ENCODE data around the gene DDX46. TPM values are rescaled to one million over a fixed set of nuclear protein-coding genes. Genes with fewer than 3 reads are reported as not detected.
"Not testable (repeated sequence)": the region's sequence is repeated elsewhere in the genome, so short reads cannot be mapped to it uniquely, and the experiment has no call there.

The DDX46 gene
- total and polyA plus RNA-seq, 2 donors (not counting 1 experiment from before 2014, with no cell fraction given): 15.4 to 80.9 TPM

DNA sequence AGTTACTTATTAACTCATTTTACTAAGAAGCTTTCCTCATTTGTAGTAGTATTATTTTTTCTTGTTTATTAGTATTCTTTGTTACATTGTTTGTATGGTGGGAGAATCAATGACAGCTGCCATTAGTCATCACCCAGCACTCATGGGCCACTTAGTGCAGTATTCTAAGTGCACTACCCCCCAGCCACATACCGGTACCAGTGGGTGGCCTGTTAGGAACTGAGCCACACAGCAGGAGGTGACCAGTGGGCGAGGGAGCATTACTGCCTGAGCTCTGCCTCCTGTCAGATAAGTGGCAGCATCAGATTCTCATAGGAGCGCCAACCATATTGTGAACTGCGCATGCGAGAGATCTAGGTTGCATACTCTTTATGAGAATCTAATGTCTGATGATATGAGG is 44.5 kb upstream of the DDX46 start:
- 100% methylated on average over 2 of the region's 5 CpGs for WGBS (ENCODE audit: insufficient coverage)
- Histone ChIP-seq H3K36me3 (replicated peaks in 1 of 2; ENCODE audit: control extremely low read depth in 1 of 2, control insufficient read depth in 1 of 2, extremely low read depth in 1 of 2, insufficient read depth in 2 of 2, low read length in 1 of 2) (peaks cover 6 to 31% of the 10 kb centered on the region in 2 experiments), H3K4me1 (ENCODE audit: control insufficient read depth in 2 of 2, insufficient read depth in 2 of 2, low read length in 2 of 2) (no peaks in the 10 kb centered on the region), H4K20me1 (ENCODE audit: control insufficient read depth, insufficient read depth, low read length, poor library complexity, severe bottlenecking) (no peaks in the 10 kb centered on the region), H2AFZ (ENCODE audit: insufficient read depth, low read depth, low read length, poor library complexity, severe bottlenecking) (no peak overlapping the region), H3K79me2 (ENCODE audit: control insufficient read depth, insufficient read depth, low read length) (no peaks in the 10 kb centered on the region), H3K4me3 (ENCODE audit: control extremely low read depth in 1 of 5, extremely low read depth in 1 of 5, insufficient read depth in 1 of 5, low read depth in 2 of 5, low read length in 4 of 5) (no peak overlapping the region), H3K27me3 (replicated peaks in 1 of 4; ENCODE audit: control extremely low read depth in 1 of 4, control insufficient read depth in 3 of 4, insufficient read depth in 4 of 4, low read length in 3 of 4) (no peaks in the 10 kb centered on the region), H3K9me3 (ENCODE audit: control extremely low read depth in 1 of 3, control insufficient read depth in 2 of 3, insufficient read depth in 1 of 3, low read length in 2 of 3) (no peaks in the 10 kb centered on the region), H3K9ac (ENCODE audit: low read length) (no peak overlapping the region), H3K27ac (ENCODE audit: low read length in 2 of 2) (no peak overlapping the region), H3K4me2 (replicated peaks; ENCODE audit: low read depth, low read length, poor library complexity, severe bottlenecking) (no peak overlapping the region)
- ATAC-seq (ENCODE audit: low read depth) (no peak), DNase-seq (no peak)
- Mint-ChIP-seq H3K27me3 (no peaks in the 10 kb centered on the region), H3K4me3 (no peak overlapping the region), H3K4me1 (no peaks in the 10 kb centered on the region), H3K27ac (no peak overlapping the region), H3K9me3 (ENCODE audit: insufficient read depth) (no peaks in the 10 kb centered on the region)
- ChIA-PET POLR2A (no interaction called here), CTCF (interaction anchor here (0.8 kb wide), 1 partner anchor 191 kb away, joined by 3 read pairs; no protein-coding TSS in a partner anchor)
- intact Hi-C loops (cut with micrococcal nuclease): no loop called here
- TF ChIP-seq, protein P1, sequence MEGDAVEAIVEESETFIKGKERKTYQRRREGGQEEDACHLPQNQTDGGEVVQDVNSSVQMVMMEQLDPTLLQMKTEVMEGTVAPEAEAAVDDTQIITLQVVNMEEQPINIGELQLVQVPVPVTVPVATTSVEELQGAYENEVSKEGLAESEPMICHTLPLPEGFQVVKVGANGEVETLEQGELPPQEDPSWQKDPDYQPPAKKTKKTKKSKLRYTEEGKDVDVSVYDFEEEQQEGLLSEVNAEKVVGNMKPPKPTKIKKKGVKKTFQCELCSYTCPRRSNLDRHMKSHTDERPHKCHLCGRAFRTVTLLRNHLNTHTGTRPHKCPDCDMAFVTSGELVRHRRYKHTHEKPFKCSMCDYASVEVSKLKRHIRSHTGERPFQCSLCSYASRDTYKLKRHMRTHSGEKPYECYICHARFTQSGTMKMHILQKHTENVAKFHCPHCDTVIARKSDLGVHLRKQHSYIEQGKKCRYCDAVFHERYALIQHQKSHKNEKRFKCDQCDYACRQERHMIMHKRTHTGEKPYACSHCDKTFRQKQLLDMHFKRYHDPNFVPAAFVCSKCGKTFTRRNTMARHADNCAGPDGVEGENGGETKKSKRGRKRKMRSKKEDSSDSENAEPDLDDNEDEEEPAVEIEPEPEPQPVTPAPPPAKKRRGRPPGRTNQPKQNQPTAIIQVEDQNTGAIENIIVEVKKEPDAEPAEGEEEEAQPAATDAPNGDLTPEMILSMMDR (IDR thresholded peaks at IDR 0.05): no peak
- TF ChIP-seq EZH2 (IDR thresholded peaks at IDR 0.05; ENCODE audit: borderline replicate concordance, insufficient read depth, low read depth, low read length, poor library complexity, severe bottlenecking): no peak

DNA sequence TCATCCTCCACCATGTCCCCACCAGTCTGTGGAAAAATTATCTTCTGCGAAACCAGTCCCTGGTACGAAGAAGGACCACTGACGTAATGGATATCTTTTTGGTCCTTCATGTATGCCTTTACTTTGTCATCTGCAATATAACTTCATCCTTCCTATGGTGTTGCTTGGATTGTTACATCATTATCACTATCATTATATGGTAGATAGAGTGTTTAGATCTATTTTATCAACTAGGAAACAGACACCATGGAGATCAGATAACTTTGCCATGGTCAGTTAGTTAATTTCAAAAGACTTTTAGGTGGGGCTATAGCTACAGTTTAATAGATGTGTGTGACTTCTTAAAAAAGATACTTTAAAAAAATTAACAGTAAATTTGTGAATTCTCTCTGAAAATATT is 44.0 kb upstream of the DDX46 start:
- TF ChIP-seq EZH2 (IDR thresholded peaks at IDR 0.05; ENCODE audit: borderline replicate concordance, insufficient read depth, low read depth, low read length, poor library complexity, severe bottlenecking): no peak
- TF ChIP-seq, protein P1 (IDR thresholded peaks at IDR 0.05): no peak
- Histone ChIP-seq H3K27me3 (replicated peaks in 1 of 4; ENCODE audit: control extremely low read depth in 1 of 4, control insufficient read depth in 3 of 4, insufficient read depth in 4 of 4, low read length in 3 of 4) (no peaks in the 10 kb centered on the region), H3K4me1 (ENCODE audit: control insufficient read depth in 2 of 2, insufficient read depth in 2 of 2, low read length in 2 of 2) (no peaks in the 10 kb centered on the region), H3K36me3 (replicated peaks in 1 of 2; ENCODE audit: control extremely low read depth in 1 of 2, control insufficient read depth in 1 of 2, extremely low read depth in 1 of 2, insufficient read depth in 2 of 2, low read length in 1 of 2) (peaks cover 8 to 32% of the 10 kb centered on the region in 2 experiments), H3K9me3 (ENCODE audit: control extremely low read depth in 1 of 3, control insufficient read depth in 2 of 3, insufficient read depth in 1 of 3, low read length in 2 of 3) (no peaks in the 10 kb centered on the region), H3K27ac (ENCODE audit: low read length in 2 of 2) (no peak overlapping the region), H3K79me2 (ENCODE audit: control insufficient read depth, insufficient read depth, low read length) (no peaks in the 10 kb centered on the region), H4K20me1 (ENCODE audit: control insufficient read depth, insufficient read depth, low read length, poor library complexity, severe bottlenecking) (no peaks in the 10 kb centered on the region), H3K9ac (ENCODE audit: low read length) (no peak overlapping the region), H3K4me2 (replicated peaks; ENCODE audit: low read depth, low read length, poor library complexity, severe bottlenecking) (no peak overlapping the region), H2AFZ (ENCODE audit: insufficient read depth, low read depth, low read length, poor library complexity, severe bottlenecking) (no peak overlapping the region), H3K4me3 (ENCODE audit: control extremely low read depth in 1 of 5, extremely low read depth in 1 of 5, insufficient read depth in 1 of 5, low read depth in 2 of 5, low read length in 4 of 5) (no peak overlapping the region)
- ATAC-seq (ENCODE audit: low read depth) (no peak), DNase-seq (no peak)
- ChIA-PET POLR2A (no interaction called here), CTCF (interaction anchor here (0.8 kb wide), 1 partner anchor 191 kb away, joined by 3 read pairs; no protein-coding TSS in a partner anchor)
- Mint-ChIP-seq H3K4me3 (no peak overlapping the region), H3K27ac (no peak overlapping the region), H3K9me3 (ENCODE audit: insufficient read depth) (no peaks in the 10 kb centered on the region), H3K4me1 (no peaks in the 10 kb centered on the region), H3K27me3 (no peaks in the 10 kb centered on the region)
- intact Hi-C loops (cut with micrococcal nuclease): no loop called here
- no CpG with 5 or more reads among the region's 3 CpGs for WGBS (ENCODE audit: insufficient coverage)

DNA sequence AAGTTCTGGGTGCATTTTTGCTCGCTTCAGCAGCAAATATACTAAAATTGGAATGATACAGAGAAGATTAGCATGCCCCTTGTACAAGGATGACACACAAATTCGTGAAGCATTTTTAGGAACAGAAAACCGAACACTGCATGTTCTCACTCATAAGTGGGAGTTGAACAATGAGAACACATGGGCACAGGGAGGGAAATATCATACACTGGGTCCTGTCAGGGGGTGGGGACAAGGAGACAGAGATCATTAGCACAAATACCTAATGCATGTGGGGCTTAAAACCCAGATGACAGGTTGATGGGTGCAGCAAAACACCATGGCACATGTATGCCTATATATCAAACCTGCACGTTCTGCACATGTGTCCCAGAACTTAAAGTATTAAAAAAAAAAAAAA is 43.1 kb upstream of the DDX46 start:
- H2AFZ ChIP-seq (ENCODE audit: insufficient read depth, low read depth, low read length, poor library complexity, severe bottlenecking); intact Hi-C loops (cut with micrococcal nuclease); H3K27me3 ChIP-seq (replicated peaks in 1 of 4; ENCODE audit: control extremely low read depth in 1 of 4, control insufficient read depth in 3 of 4, insufficient read depth in 4 of 4, low read length in 3 of 4); CTCF ChIA-PET; H3K4me1 ChIP-seq (ENCODE audit: control insufficient read depth in 2 of 2, insufficient read depth in 2 of 2, low read length in 2 of 2); H3K27ac ChIP-seq (ENCODE audit: low read length in 2 of 2); ATAC-seq (ENCODE audit: low read depth); DNase-seq; H3K9ac ChIP-seq (ENCODE audit: low read length); H3K79me2 ChIP-seq (ENCODE audit: control insufficient read depth, insufficient read depth, low read length); POLR2A ChIA-PET; H3K4me3 ChIP-seq (ENCODE audit: control extremely low read depth in 1 of 5, extremely low read depth in 1 of 5, insufficient read depth in 1 of 5, low read depth in 2 of 5, low read length in 4 of 5); H3K4me1 Mint-ChIP-seq; H3K4me3 Mint-ChIP-seq; H4K20me1 ChIP-seq (ENCODE audit: control insufficient read depth, insufficient read depth, low read length, poor library complexity, severe bottlenecking); H3K27ac Mint-ChIP-seq; H3K4me2 ChIP-seq (replicated peaks; ENCODE audit: low read depth, low read length, poor library complexity, severe bottlenecking); H3K9me3 ChIP-seq (ENCODE audit: control extremely low read depth in 1 of 3, control insufficient read depth in 2 of 3, insufficient read depth in 1 of 3, low read length in 2 of 3); H3K9me3 Mint-ChIP-seq (ENCODE audit: insufficient read depth); H3K27me3 Mint-ChIP-seq: not testable (repeated sequence)
- no CpG with 5 or more reads among the region's 4 CpGs for WGBS (ENCODE audit: insufficient coverage)
- peaks cover 8 to 35% of the 10 kb centered on the region in 2 experiments for H3K36me3 ChIP-seq (replicated peaks in 1 of 2; ENCODE audit: control extremely low read depth in 1 of 2, control insufficient read depth in 1 of 2, extremely low read depth in 1 of 2, insufficient read depth in 2 of 2, low read length in 1 of 2)
